Smooth muscle cell (in vitro differentiated cells): ENCODE data around the gene TLR1. TPM values are rescaled to one million over a fixed set of nuclear protein-coding genes. Genes with fewer than 3 reads are reported as not detected.

Experiments
- DNase-seq: peaks from one replicate; lab custom pipeline; 2025; ENCODE audit not compliant: unreplicated experiment; lab: John Stamatoyannopoulos, UW
- H2AFZ ChIP-seq: fragments of 200-600 bp; sonication (generic); 2 replicates; pipeline ENCODE4 v1.6.0; 2016; ENCODE audit warnings: antibody characterized with exemption, low read depth, mild to moderate bottlenecking
- H3F3A ChIP-seq: fragments of 200-600 bp; sonication (generic); 2 replicates; pipeline ENCODE4 v1.6.0; 2017; ENCODE audit warnings: antibody characterized with exemption, low read depth
- H3K27ac ChIP-seq: fragments of 200-600 bp; sonication (generic); 2 replicates; pipeline ENCODE4 v1.5.1; 2016; ENCODE audit warnings: low read depth, mild to moderate bottlenecking
- H3K27me3 ChIP-seq: fragments of 200-600 bp; sonication (generic); 2 replicates; pipeline ENCODE4 v1.6.1; 2016; ENCODE audit warnings: low read depth, mild to moderate bottlenecking
- H3K36me3 ChIP-seq: fragments of 200-600 bp; sonication (generic); 2 replicates; pipeline ENCODE4 v1.5.1; 2016; ENCODE audit warnings: low read depth
- H3K4me1 ChIP-seq: fragments of 200-600 bp; sonication (generic); 2 replicates; pipeline ENCODE4 v1.5.1; 2016; ENCODE audit warnings: low read depth
- H3K4me2 ChIP-seq: fragments of 200-600 bp; sonication (generic); 2 replicates; pipeline ENCODE4 v1.6.0; 2016; ENCODE audit warnings: mild to moderate bottlenecking
- H3K4me3 ChIP-seq: fragments of 200-600 bp; sonication (generic); 2 replicates; pipeline ENCODE4 v1.5.1; 2016; ENCODE audit warnings: mild to moderate bottlenecking
- H3K79me2 ChIP-seq: fragments of 200-600 bp; sonication (generic); 2 replicates; pipeline ENCODE4 v1.6.0; 2016; ENCODE audit warnings: low read depth, mild to moderate bottlenecking
- H3K9ac ChIP-seq: fragments of 200-600 bp; sonication (generic); 2 replicates; pipeline ENCODE4 v1.6.0; 2016; ENCODE audit warnings: low read depth
- H3K9me3 ChIP-seq: fragments of 200-600 bp; sonication (generic); replicated peaks from 2 replicates; pipeline ENCODE4 v1.5.1; 2016; ENCODE audit warnings: low read depth
- H4K20me1 ChIP-seq: fragments of 200-600 bp; sonication (generic); 2 replicates; pipeline ENCODE4 v1.6.0; 2016; ENCODE audit warnings: low read depth
- WGBS: methylation state at CpG from one replicate; pipeline ENCODE4 v1.1.7; 2016; ENCODE audit warnings: low lambda C conversion rate; 5-methylcytosine and 5-hydroxymethylcytosine counted together
- polyA plus RNA-seq: library from polyadenylated mRNA; unstranded; fragments of >200 nt; fragmentation: Nextera tagmentation; extraction: Ambion mirVana; gene quantifications from 2 replicates; pipeline ENCODE4 v1.2.1, GENCODE V29; 2016
- small RNA-seq: library from RNA; depleted of rRNA; stranded (forward); fragments of <200 nt; gene quantifications from one replicate; pipeline ENCODE3, GENCODE V24; 2014
- total RNA-seq: library from RNA; depleted of rRNA; stranded (reverse); fragments of >200 nt; gene quantifications from 2 replicates; pipeline ENCODE4 v1.2.3, GENCODE V29; 2014
- TF ChIP-seq, protein P1 (sequence below): fragments of 200-600 bp; sonication (generic); IDR thresholded peaks from 2 replicates; pipeline ENCODE4 v1.5.1; 2017; ENCODE audit warnings: borderline replicate concordance, mild to moderate bottlenecking, antibody characterized with exemption; ENCODE audit not compliant: insufficient read depth, poor library complexity, severe bottlenecking

TLR1 gene
- total and polyA plus RNA-seq, 2 experiments from 2014 or later, result 0.54 to 2.0 TPM

DNA sequence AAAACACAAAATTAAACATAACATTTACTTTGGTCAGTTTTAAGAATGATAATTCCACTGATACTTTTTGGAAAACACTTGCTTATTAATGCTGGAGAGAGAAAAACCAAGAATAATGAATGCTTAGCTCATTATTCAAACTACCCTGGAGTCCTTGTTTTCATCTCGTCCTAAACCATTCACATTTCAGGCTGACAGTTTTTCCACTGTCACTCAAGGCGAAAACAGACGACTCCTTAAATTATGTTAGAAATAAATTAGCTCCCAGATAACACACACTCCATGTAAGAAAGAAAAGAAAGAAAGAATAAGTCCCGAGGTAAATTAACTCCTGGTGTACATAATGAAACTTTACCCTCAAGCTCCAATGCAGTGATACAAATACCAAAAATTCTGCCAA is 55.3 kb downstream of the TLR1 start:
- Histone ChIP-seq H3K36me3 (peaks cover 4% of the 10 kb centered on the region), H3K27me3 (no peaks in the 10 kb centered on the region), H3K4me1 (peaks cover 9% of the 10 kb centered on the region), H3K4me3 (no peak overlapping the region), H4K20me1 (no peaks in the 10 kb centered on the region), H3K4me2 (no peak overlapping the region), H3F3A (peaks cover 14% of the 10 kb centered on the region), H2AFZ (no peak overlapping the region), H3K9ac (no peak overlapping the region), H3K9me3 (no peaks in the 10 kb centered on the region), H3K27ac (no peak overlapping the region), H3K79me2 (no peaks in the 10 kb centered on the region)
- DNase-seq, result no peak
- TF ChIP-seq, protein P1, sequence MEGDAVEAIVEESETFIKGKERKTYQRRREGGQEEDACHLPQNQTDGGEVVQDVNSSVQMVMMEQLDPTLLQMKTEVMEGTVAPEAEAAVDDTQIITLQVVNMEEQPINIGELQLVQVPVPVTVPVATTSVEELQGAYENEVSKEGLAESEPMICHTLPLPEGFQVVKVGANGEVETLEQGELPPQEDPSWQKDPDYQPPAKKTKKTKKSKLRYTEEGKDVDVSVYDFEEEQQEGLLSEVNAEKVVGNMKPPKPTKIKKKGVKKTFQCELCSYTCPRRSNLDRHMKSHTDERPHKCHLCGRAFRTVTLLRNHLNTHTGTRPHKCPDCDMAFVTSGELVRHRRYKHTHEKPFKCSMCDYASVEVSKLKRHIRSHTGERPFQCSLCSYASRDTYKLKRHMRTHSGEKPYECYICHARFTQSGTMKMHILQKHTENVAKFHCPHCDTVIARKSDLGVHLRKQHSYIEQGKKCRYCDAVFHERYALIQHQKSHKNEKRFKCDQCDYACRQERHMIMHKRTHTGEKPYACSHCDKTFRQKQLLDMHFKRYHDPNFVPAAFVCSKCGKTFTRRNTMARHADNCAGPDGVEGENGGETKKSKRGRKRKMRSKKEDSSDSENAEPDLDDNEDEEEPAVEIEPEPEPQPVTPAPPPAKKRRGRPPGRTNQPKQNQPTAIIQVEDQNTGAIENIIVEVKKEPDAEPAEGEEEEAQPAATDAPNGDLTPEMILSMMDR, result no peak
- 80% methylated on average over 4 of the region's 4 CpGs for WGBS

DNA sequence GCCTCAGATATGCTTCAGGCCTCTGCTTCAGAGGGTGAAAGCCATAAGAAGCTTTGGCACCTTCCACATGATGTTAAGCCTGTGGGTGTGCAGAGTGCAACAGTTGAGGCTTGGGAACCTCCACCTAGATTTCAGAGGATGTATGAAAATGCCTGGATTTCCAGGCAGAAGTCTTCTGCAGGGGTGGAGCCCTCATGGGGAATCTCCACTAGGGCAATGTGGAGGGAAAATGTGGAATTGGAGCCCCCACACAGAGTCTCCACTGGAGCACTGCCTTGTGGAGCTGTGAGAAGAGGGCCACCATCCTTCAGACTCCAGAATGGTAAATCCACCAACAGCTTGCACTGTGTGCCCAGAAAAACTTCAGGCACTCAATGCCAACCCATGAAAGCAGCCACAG is 57.0 kb downstream of the TLR1 start:
- TF ChIP-seq, protein P1, result no peak
- Histone ChIP-seq H3K9me3 (no peaks in the 10 kb centered on the region), H4K20me1 (no peaks in the 10 kb centered on the region), H3F3A (peaks cover 10% of the 10 kb centered on the region), H3K4me1 (peaks cover 5% of the 10 kb centered on the region), H3K27me3 (no peaks in the 10 kb centered on the region), H3K79me2 (no peaks in the 10 kb centered on the region), H3K27ac (no peak overlapping the region), H3K36me3 (peaks cover 4% of the 10 kb centered on the region), H2AFZ (no peak overlapping the region), H3K9ac (no peak overlapping the region), H3K4me2 (no peak overlapping the region), H3K4me3 (no peak overlapping the region)
- no peak for DNase-seq

Small RNA genes within 50 kb of the gene (small RNA-seq; reads per million reads assigned to genes)
- not detected for gene RNA5SP158

Other genes starting within 250 kb of the TLR1 start
- 31.0 and 37.5 TPM in 2 replicates for gene KLF3, start 140.6 kb downstream of the TLR1 start, total RNA-seq
- 25.9 and 26.0 TPM in 2 replicates for gene KLF3, start 140.6 kb downstream of the TLR1 start, polyA plus RNA-seq
- gene TLR10, start 21.8 kb downstream of the TLR1 start, total RNA-seq, result not detected in 2 replicates
- gene TLR10, start 21.8 kb downstream of the TLR1 start, polyA plus RNA-seq, result not detected in 2 replicates
- 4.4 and 8.9 TPM in 2 replicates for gene TLR6, start 52.0 kb upstream of the TLR1 start, total RNA-seq
- gene TLR6, start 52.0 kb upstream of the TLR1 start, polyA plus RNA-seq, result 0.17 and 0.89 TPM in 2 replicates
- gene FAM114A1, start 63.0 kb upstream of the TLR1 start, total RNA-seq, result 226 and 363 TPM in 2 replicates
- 207 and 213 TPM in 2 replicates for gene FAM114A1, start 63.0 kb upstream of the TLR1 start, polyA plus RNA-seq
- gene TMEM156, start 227.6 kb upstream of the TLR1 start, total RNA-seq, result 0.04 TPM in 1 of 2 replicates, not detected in the other
- 0.71 TPM in 1 of 2 replicates, not detected in the other for gene TMEM156, start 227.6 kb upstream of the TLR1 start, polyA plus RNA-seq